ENCODE data around the gene PDCD2.
"Not testable (repeated sequence)": the region's sequence is repeated elsewhere in the genome, so short reads cannot be mapped to it uniquely, and the experiment has no call there.

PDCD2 gene

GRCh38 chr6:170545405-170545804 is 39.0 kb downstream of the PDCD2 start:
- DNase-seq, result no peak

- no peak for DNase-seq
Observed at GRCh38 chr6:170542031-170542719, 42.3 kb downstream of the PDCD2 start.

GRCh38 chr6:170537329-170537728 is 47.1 kb downstream of the PDCD2 start:
- DNase-seq, result no peak

GRCh38 chr6:170536671-170537070 is 47.8 kb downstream of the PDCD2 start:
- DNase-seq, result no peak

GRCh38 chr6:170535004-170535403 is 49.4 kb downstream of the PDCD2 start:
- DNase-seq, result no peak

GRCh38 chr6:170533792-170534191 is 50.6 kb downstream of the PDCD2 start:
- DNase-seq, result no peak

- DNase-seq, result no peak
Observed at GRCh38 chr6:170532867-170533488, 51.5 kb downstream of the PDCD2 start.

- DNase-seq, result peak; percentile 63
Observed at GRCh38 chr6:170529839-170530469, 54.5 kb downstream of the PDCD2 start.

GRCh38 chr6:170527995-170528394 is 56.4 kb downstream of the PDCD2 start:
- DNase-seq, result not testable (repeated sequence)

- no peak for DNase-seq
Observed at GRCh38 chr6:170525795-170526194, 58.6 kb downstream of the PDCD2 start.

Measured in activated CD4-positive, CD25-positive, alpha-beta regulatory T cell treated with anti-CD3 and anti-CD28 coated beads, Interleukin-2, amount 50 U/mL, for 72 hours (primary cell).